Left lobe of liver (tissue), 2 donors: Measurements from ENCODE around the gene CLIC1. TPM values are rescaled to one million over a fixed set of nuclear protein-coding genes. Genes with fewer than 3 reads are reported as not detected.
A peak's percentile ranks its signal among the peaks of the same experiment; 100 is the strongest.
"Not testable (repeated sequence)": the region's sequence is repeated elsewhere in the genome, so short reads cannot be mapped to it uniquely, and the experiment has no call there.

Experiments
- ATAC-seq: fragments of 200-7000 bp; cut with Tn5 transposase; one replicate; pipeline ENCODE4 v1.9.1; 2020; ENCODE audit warnings: mild to moderate bottlenecking, moderate library complexity
- DNase-seq: peaks from one replicate; pipeline ENCODE4 v3.0.0-alpha.2; 2020; ENCODE audit warnings: low spot score
- total RNA-seq: library from RNA; stranded (reverse); gene quantifications from one replicate; pipeline ENCODE4 v1.2.1, GENCODE V29; 2021
- donor health status: DM: no; HTN: no; CAD: no; lungs with moderate emphysema.
- donor health status: DM: no; HTN: yes; CAD: no.

CLIC1 gene
- total RNA-seq, 1 donor from 2014 or later: 37.7 TPM

DNA sequence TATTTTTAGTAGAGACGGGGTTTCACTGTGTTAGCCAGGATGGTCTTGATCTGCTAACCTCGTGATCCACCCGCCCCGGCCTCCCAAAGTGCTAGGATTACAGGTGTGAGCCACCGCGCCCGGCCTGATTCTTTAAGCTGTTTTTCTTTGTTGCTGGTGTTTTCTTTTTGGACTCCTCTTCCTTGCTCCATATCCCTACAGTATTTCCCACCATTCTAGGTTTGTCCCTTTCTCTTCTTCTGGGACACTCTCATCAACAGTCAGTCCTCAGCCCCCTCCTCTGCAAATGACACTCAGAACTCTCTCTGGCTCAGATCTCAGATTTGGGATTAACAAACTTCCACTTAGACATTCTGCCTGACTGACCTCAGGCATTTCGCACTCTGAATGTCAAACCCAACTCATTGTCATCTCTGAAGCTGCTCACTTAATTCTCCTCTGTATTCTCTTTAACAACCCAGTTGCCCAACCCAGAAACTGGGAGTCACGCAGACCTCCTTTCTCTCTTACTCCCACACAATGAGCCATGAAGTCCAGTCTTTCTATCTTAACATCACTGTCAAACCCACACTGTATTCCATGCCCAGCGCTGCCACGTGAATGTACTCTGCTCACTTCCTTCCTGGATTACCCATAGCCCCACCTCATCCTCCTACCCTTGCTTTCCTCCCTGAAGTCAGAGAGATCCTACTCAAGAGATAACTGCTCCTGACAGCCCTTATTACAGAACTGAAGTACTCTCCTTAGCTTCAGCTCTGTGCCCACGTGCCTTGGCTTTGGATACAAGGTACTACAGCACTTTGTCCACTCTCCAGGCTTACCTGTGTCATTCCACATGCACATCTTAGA, 10.6 kb downstream of the CLIC1 start:
- DNase-seq (no peak), ATAC-seq (no peak)

DNA sequence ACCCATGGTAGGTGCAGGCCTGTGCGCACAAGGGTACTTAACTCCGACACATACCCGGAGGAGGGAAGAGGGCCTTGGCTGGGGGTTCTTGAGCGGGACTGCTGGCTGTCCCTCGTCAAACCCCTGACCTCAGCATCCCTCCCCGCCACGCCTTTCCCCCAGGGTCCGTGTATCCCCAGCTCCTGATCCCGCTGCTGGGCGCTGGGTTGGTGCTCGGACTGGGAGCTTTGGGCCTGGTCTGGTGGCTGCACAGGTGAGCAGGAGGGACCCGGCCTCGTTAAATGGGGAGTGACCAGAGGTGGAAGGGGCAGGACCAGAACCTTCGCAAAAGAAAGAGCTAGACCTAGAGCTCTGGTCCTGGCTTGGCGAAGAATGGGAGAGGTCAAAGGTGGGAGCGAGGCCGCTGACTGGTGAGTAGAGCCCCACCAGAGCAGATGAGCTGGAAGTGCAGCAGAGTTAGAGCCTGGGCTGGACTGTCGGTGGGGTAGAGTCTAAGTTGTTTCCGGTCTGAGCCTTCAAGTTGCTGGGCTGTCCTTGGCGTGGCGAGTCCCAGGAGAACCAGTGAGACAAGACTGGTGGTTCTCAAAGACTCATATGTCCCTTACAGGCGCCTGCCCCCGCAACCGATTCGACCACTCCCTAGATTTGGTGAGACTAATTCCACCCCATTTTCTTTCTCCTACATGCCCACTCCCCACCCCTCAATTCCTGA, 12.2 kb downstream of the CLIC1 start:
- DNase-seq (no peak), ATAC-seq (no peak)

DNA sequence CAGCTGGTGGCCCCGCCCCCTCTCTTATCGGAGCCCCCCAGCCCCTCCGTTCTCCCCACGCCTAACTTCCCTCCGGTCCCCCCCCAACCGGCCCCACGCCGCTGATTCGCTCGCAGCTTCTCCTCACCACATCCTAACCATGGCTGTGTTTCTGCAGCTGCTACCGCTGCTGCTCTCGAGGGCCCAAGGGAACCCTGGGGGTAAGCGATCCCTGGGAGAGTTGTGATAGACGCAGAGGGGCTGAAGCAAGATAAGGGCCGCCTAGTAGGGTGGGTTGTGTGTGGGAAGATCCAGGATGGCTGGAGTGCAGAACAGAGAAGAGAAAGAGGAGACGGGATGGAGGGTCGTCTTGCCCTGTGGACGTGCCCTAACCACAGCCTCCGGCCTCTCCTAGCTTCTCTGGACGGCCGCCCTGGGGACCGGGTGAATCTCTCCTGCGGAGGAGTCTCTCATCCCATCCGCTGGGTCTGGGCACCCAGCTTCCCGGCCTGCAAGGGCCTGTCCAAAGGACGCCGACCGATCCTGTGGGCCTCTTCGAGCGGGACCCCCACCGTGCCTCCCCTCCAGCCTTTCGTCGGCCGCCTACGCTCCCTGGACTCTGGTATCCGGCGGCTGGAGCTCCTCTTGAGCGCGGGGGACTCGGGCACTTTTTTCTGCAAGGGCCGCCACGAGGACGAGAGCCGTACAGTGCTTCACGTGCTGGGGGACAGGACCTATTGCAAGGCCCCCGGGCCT, 12.9 kb downstream of the CLIC1 start, which contains the start of gene MPIG6B:
Gene MPIG6B (plus strand): TSS at position 129 of the 735 bp plus-strand sequence. CDS start 11 bp downstream, at position 140.
- DNase-seq (no peak), ATAC-seq (no peak)

DNA sequence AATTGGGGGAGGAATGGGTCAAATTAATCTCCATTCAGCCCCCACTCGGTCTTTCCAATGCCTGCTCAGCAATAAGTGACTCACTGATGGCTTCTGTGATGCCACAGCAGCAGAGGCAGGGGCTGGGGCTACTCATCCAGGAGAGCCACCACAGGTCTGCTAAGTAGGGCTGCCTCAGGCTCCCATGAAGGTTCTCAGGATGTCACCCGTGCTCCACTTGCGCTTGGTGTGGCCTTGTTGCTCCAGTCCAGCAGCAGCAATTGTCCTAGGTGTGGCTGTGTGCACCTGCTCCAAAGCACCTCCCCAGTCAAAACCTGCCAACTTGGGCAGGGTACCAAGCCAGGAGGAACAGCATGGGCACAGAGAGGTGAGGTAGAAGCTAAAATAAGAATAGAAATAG, 14.2 kb downstream of the CLIC1 start:
- ATAC-seq (no peak), DNase-seq (no peak)

DNA sequence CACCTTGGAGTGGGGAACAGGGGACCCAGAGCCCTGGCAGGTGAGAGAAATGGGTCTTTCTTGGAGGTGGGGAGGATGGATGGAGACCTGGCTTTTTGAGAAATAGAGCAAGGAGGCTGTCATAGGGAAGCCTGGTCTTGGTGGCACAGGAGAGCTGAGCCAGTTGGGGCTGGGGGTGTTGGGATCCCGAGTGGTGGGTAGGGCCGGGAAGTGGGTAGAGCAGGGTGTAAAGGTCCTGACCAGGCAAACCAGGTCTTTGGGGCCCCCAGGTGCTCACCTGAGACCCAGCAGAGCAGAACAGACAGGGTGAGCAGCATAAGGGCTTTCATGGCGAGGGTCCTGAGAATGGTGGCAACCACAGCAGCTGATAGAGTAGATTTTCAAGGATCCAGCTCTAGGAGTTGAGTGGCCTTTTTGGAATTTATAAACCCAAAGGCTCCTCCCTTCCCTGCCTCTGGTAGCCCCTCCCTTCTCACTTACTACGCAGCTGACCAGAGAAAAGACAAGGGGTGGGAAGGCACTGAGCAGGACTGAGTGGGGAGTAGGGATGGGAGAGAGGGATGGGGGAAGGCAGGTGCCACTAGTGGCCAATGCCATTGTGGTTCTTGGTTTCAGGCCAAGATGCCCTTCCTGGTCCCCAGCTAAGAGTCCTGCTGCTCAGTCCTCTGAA, 14.8 kb downstream of the CLIC1 start, which contains the start of gene LY6G6C:
Gene LY6G6C (minus strand): TSS at position 396 of the 670 bp plus-strand sequence. CDS start 67 bp downstream, at position 329.
- no peak for ATAC-seq
- no peak for DNase-seq

DNA sequence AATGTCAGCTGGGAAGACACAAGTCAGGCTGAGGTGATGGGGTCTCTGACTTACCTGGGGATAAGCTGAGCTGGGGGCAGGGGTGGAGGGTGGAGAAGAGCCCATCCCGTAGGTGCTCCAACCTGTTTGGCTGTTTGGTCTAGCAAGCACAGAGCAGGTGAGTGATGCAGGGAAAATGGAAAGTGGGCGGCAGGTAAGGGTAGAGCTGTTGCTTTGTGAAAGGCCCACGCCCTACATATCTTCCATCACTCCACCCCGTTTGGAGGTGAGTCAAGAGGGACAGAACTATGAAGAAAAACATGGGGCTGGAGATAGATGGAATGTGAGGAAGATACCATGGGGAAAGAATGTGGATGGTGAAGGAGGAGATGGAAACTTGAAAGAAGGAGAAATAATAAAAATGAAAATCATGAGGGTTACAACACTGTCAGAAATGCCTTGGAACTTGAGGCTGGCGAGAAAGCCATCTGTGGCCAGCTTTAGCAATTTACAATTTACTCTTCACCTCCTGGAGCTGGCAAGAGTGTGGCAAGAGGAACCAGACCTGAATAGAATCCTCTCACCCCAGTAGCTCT, 16.0 kb downstream of the CLIC1 start:
- ATAC-seq (no peak), DNase-seq (no peak)

DNA sequence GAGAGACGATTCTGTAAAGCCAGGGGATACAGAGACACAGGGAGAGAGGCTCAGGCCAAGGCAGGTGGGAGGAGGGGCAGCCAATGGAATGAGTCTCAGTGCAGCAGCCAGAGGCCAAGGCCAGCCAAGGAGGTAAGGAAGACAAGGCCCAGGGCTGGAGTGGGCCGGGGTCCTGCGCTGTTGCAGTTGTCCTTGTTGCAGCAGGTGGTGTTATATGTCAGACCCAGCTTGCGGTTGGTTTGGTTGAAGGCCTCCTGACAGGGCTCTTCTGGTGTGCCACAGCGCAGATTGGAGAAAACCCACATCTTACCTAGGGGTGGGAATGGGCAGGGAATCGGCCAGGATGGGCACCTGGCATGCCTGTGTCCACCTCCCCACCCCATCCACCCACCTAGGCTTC, 17.3 kb downstream of the CLIC1 start:
- DNase-seq (no peak), ATAC-seq (no peak)

DNA sequence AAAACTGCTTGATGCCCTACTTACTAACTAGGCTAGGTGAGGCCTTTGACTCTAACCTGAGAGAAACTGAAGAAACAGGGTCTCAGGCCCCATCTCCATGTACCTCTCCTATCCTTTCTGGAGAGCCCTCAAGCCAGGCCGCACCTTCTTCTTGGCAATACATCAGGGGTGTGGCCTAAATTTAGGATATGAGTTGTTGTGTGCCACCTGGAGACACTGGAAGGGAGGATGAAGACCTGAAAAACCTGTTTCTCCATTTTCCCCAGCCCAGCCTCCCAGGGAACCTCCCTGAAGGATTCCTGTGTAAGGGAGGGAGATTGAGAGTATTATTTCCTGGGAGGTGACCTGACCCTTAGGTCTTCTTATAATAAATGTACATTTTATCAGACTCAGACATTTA, 18.1 kb downstream of the CLIC1 start:
- no peak for DNase-seq
- ATAC-seq: no peak

DNA sequence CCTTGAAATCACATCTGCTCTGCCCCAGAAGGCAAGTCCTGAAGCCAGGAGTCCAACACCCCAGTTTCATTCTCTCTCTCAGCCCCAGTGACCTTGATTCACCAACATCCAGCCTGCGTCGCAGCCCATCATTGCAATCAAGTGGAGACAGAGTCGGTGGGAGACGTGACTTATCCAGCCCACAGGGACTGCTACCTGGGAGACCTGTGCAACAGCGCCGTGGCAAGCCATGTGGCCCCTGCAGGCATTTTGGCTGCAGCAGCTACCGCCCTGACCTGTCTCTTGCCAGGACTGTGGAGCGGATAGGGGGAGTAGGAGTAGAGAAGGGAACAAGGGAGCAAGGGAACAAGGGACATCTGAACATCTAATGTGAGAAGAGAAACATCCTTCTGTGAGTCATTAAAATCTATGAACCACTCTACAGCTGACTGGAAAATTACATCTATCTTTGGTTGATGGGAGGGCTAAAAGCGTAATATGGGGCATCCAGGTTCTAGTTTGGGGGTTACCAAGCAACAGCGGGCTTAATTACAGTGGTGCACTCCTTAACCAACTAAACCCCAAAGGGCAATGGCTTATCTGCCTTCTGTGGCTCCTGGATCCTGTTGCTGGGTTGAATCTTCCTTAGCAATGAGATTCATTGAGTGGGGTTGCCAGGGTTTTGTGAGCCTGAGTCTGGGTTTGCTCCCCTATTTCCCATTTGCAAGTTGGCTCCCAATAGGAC, 18.7 kb downstream of the CLIC1 start:
- DNase-seq (no peak), ATAC-seq (peak; percentile 67)

DNA sequence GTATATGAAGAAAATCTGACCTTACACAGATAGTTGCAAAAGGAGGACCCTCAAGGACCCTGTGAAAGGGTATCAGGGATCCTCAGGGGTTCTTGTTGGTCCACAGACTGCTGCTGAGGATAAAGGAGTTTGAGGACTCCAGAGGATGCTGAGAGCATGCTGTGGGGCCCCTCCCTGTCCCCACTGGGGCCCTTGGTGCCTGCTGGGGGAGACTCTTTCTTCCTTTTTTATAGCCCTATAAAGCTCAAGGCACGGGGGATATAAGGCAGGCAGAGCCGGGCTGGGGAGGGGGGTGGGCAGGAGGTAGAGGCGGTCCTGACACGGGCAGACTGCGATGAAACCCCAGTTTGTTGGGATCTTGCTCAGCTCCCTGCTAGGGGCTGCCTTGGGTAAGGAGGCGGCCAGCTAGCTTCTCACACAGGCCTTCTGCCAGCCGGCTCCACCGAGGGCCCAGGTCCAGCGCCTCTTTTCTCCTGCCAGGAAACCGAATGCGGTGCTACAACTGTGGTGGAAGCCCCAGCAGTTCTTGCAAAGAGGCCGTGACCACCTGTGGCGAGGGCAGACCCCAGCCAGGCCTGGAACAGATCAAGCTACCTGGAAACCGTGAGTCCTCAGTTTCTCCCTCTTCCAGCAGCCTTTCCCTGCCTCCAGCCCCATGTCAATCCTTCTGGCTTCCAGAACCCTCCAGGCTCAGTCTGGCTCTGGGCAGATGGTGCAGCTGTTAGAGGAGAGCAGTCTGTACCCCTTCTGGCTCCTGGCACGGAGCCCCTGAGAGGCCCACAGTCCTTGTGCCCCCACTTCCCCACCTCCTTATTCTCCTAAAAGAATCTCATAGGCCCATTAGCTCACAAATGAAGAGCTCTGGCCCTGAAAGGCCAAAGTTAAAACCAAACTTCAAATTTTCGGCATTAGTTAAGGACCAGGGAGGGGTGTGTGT, 21.0 kb downstream of the CLIC1 start, which contains the start of gene LY6G6D:
Gene LY6G6D (plus strand): TSS at position 327 of the 937 bp plus-strand sequence. CDS start 8 bp downstream, at position 335.
- DNase-seq (no peak), ATAC-seq (no peak)

DNA sequence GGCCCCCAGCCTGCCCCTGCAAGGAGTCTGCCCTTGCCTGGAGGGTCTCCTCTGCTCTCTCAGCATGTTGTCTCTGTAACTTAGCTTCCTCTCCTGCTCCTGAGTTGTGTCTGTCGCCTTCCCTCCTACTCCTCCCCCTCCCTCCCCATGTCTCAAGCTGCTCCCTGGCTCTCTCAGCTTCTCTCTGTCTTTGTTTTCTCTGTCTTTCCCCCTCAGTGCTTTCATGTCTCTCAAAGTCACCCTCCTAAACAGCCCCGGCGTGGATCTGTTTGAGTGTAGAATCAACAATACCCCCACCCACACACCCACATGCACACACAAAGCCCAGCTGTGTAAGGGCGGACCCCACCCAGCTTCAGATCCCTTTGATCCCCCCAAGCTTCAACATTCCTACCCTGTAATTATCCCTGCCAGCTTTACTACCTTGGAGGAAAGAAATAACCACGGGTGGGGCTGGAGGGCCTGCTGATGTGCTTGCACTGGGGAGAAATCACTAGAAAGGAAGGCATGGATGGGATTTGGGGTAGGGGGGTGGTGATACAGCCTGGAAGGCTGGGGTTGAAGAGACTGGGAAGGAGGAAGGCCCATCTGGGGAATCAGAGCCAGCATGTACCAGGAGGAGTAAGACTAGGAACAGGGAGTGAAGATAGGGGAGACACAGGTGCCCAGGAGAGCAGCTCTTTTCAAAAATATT, 22.2 kb downstream of the CLIC1 start:
- no peak for ATAC-seq
- no peak for DNase-seq

DNA sequence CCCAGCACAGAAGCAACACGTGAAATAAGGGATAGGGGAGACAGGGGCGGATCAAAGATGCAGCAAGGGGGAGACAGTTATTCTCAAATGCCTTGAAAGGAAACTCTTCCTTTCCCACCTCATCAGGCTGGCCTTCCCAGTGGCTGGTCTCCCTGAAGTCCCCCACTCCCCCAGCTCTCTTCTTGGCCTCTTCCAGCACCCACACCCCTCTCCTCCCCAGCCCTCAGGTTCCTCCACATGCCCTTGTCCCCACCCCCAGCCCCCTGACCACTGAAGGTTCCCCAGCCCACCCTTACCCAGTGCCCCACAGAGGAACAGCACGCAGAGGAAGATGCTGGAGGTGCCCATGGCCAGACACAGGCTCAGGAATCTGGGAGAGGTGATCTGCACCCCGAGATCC, 22.9 kb downstream of the CLIC1 start:
- DNase-seq (no peak), ATAC-seq (no peak)

DNA sequence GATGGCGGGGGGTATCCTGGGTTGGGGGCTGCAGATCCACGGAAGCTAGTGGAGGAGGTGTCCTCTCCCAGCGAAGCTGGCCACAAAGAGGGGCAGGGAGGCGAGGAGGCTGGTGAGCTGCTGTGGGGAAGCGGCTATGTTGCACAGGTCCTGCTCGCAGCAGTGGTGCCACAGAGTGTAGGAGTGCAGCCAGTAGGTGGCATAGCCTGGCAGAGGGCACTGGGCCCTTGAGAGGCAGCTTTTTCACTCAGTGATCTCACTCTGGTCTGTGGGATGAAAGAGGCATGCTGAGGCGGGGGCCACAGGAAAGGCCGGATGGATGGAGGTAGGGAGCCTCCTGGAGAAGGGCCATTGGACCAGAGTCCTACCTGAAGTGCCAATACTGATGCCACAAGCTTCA, 24.0 kb downstream of the CLIC1 start:
- ATAC-seq (peak; percentile 80), DNase-seq (no peak)

DNA sequence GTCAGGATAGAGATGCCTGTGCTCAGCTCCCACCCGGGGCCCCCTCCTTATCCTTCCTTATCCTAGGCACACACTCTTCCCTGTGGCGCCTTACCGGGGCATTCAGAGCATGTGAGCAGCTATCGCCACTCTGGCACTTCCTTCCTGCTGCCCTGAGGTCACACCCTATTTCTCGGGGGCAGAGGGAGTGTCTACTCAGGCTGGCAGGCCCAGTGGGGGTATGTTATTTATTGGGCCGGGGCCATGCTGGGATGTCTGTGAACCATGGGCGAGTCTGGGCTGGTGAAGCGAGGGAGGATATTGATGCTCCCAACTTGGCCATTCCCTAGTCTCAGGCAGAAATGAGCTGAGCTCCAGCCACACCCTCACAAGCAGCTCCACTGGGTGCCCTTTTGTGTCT, 25.1 kb downstream of the CLIC1 start:
- DNase-seq (no peak), ATAC-seq (no peak)

DNA sequence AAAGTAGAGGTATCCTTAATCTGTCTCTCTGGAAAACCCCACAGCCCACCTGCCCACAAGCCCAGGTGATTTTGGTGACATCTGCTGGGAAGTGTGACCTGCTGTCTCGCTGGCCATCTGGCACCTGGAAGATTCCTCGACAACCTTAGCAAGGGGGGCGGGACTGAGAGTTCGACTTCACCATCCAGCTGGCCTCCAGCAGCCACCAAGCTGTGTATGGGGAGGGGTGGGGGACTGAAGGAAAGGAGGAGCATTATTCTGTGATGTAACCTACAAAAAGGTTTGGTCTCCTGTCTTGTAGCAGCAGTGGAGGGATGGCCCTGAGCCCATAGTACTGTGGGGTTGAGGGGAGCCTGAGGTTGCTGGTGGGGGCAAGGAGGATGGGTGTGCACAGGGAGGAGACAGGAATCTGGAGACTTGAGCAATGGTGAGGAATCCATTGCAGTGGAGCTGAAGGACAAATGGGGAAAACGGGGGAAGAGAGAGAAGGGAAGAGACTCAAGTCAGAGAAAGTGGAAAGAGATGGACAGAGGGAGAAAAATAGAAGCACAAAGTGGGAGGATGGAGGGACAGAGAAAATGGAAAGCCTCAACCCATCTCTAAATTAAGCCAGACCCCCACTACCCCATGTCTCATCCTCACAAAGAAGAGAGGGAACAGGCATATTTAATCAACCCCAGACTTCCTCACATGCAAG, 25.7 kb downstream of the CLIC1 start:
- no peak for DNase-seq
- ATAC-seq: no peak

DNA sequence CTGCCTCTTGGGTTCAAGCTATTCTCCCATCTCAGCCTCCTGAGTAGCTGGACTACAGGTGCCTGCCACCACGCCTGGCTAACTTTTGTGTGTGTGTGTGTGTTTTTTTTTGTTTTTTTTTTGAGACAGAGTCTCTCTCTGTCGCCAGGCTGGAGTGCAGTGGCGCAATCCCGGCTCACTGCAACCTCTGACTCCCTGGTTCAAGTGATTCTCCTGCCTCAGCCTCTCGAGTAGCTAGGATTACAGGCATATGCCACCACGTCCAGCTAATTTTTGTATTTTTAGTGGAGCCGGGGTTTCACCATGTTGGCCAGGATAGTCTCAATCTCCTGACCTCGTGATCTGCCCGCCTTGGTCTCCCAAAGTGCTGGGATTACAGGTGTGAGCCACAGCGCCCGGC, 27.2 kb downstream of the CLIC1 start:
- ATAC-seq, DNase-seq: not testable (repeated sequence)

DNA sequence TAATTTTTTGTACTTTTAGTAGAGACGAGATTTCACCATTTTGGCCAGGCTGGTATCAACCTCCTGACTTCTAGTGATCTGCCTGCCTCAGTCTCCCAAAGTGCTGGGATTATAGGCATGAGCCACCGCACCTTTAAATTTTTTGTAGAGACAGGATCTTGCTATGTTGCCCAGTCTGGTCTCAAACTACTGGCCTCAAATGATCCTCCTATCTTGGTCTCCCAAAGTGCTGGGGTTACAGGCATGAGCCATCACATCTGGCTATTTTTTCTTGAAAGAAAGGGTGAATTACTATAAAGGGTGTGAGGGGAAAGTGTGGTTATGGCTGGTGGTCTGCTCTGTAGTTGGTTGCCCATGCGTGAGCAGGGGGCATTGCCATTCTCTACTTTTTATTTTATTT, 28.1 kb downstream of the CLIC1 start:
- no peak for ATAC-seq
- DNase-seq: no peak
